ENCODE measurements around the gene FANCC.
"Not testable (repeated sequence)": the region's sequence is repeated elsewhere in the genome, so short reads cannot be mapped to it uniquely, and the experiment has no call there.

Gene FANCC

GRCh38 chr9:95327239-95327865, 9.8 kb upstream of the FANCC start:
- no peak for DNase-seq

- no peak for DNase-seq
Measured at GRCh38 chr9:95325221-95325620, 7.7 kb upstream of the FANCC start.

- no peak for DNase-seq
Measured at GRCh38 chr9:95317893-95318211, 343 bp upstream of the FANCC start.

DNA sequence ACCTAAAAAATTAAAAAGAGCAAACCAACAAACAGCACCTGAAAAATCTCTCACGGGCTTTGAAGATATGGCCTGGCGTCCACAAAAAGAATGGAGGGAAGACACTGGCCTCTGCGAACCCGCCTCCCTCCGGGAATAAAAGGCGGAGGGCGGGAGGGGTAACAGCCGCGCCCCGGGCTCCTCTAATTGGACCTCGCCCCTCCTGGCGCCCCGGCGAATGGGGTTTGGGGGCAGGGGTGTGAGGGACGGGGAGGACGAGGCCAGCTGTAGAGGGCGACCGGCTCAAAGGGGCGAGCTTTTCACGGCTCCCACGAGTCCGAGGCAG, 753 bp downstream of the FANCC start:
- no peak for DNase-seq

DNA sequence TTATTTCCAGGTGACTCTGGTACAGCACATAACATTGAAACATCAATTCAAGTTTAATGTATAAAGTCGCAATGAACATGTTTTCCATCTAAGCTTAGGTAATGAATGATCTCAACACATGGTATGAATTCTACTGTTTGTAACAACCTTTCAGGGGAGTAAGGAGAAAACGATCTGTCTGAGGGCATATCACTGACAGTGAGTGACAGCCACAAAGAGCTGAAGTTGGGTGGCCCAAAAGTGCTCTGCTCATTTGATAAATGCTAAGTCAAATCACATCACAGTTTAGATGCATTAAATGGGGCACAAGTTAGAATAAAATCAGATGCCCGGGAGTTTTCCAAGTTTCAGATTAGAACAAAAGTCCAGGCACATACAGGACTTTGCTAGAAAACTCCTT, 1.2 kb downstream of the FANCC start:
- DNase-seq, result no peak

DNA sequence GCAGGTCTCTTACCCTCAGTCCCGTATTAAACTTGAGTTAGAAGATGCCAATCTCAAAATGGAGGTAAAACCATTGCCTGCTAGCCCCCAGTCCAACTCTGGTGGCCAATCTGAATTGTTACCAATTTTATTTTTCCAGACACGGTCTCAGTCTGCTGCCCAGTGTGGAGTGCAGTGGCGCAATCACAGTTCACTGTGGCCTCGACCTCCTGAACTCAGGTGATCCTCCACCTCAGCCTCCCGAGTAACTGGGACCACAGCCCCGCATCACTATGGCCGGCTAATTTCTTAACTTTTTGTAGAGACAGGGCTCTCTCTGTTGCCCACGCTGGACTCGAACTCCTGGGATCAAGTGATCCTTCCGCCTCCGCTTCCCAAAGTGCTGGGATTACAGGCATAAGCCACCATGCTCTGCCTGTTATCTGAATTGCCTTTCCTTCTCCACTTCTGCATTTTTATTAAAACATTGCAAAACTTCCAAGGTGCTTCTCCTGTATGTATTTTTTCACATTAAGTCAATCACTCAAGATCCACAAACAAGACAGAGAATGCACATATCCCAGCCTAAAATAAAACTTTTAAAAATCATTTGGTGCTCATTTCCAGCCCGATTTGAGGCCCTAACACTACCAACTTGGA, 2.3 kb downstream of the FANCC start:
- DNase-seq, result no peak

DNA sequence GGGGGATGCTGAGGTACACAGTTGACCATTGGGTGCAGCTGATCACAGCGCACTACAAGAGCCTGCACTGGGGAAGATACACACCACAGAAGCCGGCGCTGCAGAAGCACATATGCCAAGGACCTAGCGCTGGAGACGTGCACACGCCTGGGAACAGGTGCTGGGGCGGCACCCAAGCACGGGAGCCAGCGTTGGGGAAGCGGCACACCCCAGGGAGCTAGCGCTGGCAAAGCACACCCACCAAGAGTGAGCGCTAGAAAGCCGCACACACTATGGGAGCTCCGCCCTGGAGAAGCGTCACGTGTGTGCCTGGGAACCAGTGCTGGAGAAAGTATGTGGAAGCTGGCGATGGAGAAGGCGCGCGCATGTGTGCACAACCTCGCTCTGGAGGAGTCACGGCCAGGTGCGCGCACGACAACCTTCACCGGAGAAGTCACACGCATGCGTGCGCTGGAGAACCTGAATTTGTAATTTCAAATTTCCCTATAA, 4.5 kb downstream of the FANCC start:
- no peak for DNase-seq

GRCh38 chr9:95311961-95312360, 5.5 kb downstream of the FANCC start:
- no peak for DNase-seq

DNA sequence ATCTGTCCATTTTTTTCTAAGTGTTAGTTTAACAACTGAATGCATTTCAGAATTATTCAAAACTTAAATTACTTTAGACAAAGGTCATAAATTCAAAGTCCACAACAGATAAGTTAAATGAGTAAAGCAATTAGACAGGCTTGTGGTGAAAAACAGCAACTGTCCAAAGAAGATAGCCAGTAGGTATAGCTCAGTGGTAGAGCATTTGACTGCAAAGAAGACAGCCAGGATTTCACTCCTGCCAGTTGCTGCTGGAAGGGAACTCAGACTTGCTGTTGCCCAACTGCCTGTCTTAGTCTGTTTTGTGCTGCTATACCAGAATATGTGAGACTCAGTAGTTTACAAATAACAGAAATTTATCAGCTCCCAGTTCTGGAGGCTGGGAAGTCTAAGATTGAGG, 10.0 kb downstream of the FANCC start:
- no peak for DNase-seq

GRCh38 chr9:95306819-95307218, 10.7 kb downstream of the FANCC start:
- DNase-seq, result no peak

GRCh38 chr9:95305770-95306492, 11.6 kb downstream of the FANCC start:
- no peak for DNase-seq

- no peak for DNase-seq
Measured at GRCh38 chr9:95302479-95302878, 15.0 kb downstream of the FANCC start.

DNA sequence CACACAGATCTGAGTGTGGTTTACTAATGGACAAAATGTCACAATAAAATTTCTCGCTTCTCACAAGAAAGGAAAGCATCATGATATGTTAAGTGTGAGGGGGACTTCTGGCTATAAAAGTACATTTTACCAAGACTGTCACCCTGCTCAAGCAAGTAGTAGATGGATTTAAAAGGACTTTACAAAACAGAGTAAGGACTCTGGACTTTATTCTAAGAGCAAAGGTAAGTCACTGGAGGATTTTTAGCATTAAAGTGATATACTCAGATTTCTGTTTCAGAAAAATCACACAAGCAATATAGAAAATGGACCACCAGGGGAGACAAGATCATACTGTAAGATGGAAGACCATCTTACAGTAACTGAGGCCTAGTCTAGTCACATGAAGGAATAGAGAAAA, 19.7 kb downstream of the FANCC start:
- DNase-seq, result no peak

DNA sequence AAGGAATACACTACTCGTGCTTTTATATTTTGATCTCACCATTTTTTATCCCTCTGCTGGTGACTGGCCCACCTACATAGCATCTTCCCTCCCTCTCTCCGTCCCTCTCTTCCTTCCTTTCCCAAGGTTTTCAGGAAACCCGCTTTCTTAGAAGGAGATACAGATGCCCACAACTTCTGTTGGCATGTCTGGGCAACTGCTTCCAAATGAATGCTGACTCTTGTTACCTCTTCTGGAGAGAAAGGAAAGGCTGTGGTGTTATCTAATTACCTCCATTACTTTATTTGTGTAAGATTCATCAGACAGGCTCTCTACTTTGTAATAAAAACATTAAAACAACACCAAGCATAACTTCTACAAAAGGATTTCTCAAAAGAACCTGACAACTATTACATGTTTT, 20.2 kb downstream of the FANCC start:
- DNase-seq, result no peak

DNA sequence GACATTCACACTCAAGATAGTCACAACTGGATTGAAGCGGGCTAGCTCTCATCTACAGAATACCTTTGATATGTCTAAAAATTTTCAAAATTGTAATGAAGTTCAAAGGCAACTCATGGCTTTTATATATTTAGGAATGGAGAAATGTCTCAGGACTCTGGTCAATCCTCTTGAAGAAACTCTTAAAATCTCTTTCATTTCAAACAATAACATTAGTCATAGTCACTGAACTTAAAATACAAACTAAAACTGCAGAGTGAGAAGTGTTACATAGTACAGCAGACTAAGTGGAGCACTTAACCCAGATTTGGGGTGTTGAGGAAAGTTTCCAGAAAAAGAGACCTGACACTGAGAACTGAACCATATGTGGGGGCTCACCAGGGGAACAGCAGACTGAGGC, 20.7 kb downstream of the FANCC start:
- DNase-seq, result no peak

GRCh38 chr9:95293296-95293695, 24.2 kb downstream of the FANCC start:
- DNase-seq, result not testable (repeated sequence)

DNA sequence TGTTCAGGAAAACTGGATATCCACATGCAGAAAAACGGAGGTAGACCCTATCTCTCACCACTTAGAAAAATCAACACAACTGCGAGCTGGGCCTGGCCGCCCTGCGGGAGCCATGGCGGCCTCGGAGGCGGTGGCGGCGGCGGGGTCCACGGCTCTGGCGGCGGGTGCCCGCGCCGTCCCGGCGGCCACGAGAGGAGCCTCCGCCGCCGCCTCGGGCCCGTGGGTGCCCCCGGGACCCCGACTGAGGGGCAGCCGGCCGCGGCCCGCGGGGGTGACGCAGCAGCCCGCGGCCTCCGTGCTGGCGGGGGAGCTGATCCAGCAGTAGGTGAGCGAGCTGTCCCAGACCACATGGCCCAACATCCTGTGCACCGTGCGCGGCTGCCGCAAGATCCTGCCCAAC, 25.3 kb downstream of the FANCC start:
- DNase-seq, result no peak

DNA sequence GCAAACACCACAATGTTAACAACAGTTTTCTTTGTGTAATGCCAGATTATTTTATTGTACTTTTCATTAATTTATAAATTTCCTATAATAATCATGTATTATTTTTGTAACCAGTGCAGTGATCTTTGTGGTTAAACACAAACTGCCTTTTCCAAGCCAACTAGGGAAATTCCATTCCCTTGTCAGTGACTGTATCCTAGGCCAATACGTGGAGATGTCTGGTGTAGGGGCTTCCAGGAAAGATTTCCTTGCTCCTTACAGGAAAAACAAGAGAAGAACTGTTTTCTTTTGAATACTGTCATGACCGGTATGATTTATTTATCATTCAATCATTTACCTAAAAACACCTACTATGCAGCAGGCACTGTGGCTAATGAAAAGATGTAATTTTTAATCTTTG, 31.4 kb downstream of the FANCC start:
- DNase-seq, result no peak

DNA sequence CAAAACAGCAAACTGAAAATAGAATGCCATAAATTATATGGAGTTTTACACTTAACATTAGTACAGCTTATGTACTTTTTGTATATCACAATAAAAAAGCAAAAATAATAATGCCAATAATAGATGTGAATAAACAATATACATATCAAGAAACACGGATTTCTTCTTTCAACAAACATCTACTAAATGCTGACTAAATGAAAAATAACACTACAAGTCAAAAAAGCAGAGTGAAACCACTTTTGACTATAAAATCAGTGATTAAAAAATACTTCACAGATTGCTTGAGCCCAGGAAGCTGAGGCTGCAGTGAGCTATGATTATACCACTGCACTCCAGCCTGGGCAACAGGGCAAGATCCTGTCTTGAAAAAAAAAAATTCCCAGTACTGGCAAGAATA, 32.2 kb downstream of the FANCC start:
- no peak for DNase-seq

- no peak for DNase-seq
Measured at GRCh38 chr9:95284162-95285080, 33.1 kb downstream of the FANCC start.

- no peak for DNase-seq
Measured at GRCh38 chr9:95283673-95284072, 33.8 kb downstream of the FANCC start.

DNA sequence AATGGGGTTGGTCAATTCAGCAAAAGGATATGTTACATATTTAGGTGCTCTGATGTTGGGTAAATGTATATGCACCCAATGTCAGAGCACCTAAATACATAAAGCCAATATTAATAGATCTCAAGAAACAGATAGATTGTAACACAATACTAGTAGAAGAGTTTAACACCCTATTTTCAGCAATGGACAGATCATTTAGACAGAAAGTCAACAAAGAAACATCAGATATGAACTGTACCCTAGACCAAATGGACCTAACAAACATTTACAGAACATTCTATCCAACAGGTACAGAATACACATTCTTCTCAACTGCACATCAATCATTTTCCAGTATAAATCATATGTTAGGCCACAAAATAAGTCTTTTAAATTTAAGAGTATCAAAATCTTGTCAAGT, 35.2 kb downstream of the FANCC start:
- DNase-seq, result no peak

DNA sequence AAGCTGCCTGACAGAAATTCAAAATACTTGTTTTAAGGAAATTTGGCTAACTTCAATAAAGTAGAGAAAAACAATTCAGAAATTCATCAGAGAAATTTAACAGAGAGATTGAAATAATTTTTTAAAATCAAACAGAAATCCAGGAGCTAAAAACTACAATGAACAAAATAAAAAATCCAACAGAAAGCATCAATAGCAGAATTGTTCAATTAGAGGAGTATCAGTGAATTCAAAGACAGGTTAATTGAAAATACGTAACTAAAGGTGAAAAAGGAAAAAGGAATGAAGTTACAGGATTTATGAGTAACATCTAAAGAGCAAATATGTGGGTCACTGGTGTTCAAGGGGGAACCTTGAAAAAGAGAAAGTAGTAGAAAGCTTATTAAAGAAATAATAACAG, 36.8 kb downstream of the FANCC start:
- DNase-seq, result no peak

DNA sequence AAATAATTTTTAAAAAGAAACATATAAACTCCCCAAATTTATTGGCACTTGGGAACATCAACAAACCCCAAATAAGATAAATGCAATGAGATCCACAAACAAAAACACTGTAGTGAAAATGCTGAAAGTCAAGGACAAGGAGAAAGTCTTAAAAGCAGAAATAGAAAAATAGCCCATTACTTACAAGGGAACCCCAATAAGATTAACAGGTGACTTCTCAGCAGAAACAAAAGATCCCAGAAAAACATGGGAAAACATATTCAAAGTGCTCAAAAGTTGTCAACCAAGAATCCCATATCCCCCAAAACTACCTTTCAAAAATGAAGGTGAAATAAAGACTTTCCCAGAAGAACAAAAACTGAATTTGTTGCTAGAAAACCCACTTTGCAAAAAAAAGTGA, 40.0 kb downstream of the FANCC start:
- no peak for DNase-seq
